Umbilical cord (tissue), 2 donors: ENCODE measurements around the gene ARHGEF10L. TPM values are rescaled to one million over a fixed set of nuclear protein-coding genes. Genes with fewer than 3 reads are reported as not detected.
"Not testable (repeated sequence)": the region's sequence is repeated elsewhere in the genome, so short reads cannot be mapped to it uniquely, and the experiment has no call there.

Experiments
- DNase-seq: peaks from one replicate; pipeline ENCODE4 v3.0.0-alpha.2; 2015; ENCODE audit warnings: low spot score
- total RNA-seq: library from RNA; depleted of rRNA; stranded (reverse); fragments of >200 nt; gene quantifications from one replicate; pipeline ENCODE4 v1.2.3, GENCODE V29; 2014; ENCODE audit warnings: low replicate concordance; ENCODE audit not compliant: insufficient read depth

ARHGEF10L gene
- total RNA-seq, 1 donor from 2014 or later = 42.4 TPM

- no peak for DNase-seq
Observed at GRCh38 chr1:17609529-17609928, 70.0 kb downstream of the ARHGEF10L start.

- DNase-seq = no peak
Observed at GRCh38 chr1:17610085-17610484, 70.6 kb downstream of the ARHGEF10L start.

- no peak for DNase-seq
Observed at GRCh38 chr1:17610713-17611112, 71.2 kb downstream of the ARHGEF10L start.

- DNase-seq = peak; percentile 11
Observed at GRCh38 chr1:17611991-17612390, 72.5 kb downstream of the ARHGEF10L start.

GRCh38 chr1:17612831-17613230 lies 73.3 kb downstream of the ARHGEF10L start:
- no peak for DNase-seq

- DNase-seq = no peak
Observed at GRCh38 chr1:17614586-17614985, 75.1 kb downstream of the ARHGEF10L start.

GRCh38 chr1:17615157-17615556 lies 75.7 kb downstream of the ARHGEF10L start:
- no peak for DNase-seq

- DNase-seq = no peak
Observed at GRCh38 chr1:17615959-17616358, 76.5 kb downstream of the ARHGEF10L start.

GRCh38 chr1:17616731-17617279 lies 77.3 kb downstream of the ARHGEF10L start:
- no peak for DNase-seq

- DNase-seq = peak; percentile 58
Observed at GRCh38 chr1:17617787-17618557, 78.5 kb downstream of the ARHGEF10L start.

GRCh38 chr1:17618558-17619247 lies 79.2 kb downstream of the ARHGEF10L start:
- no peak for DNase-seq

- no peak for DNase-seq
Observed at GRCh38 chr1:17620448-17620847, 81.0 kb downstream of the ARHGEF10L start.

- no peak for DNase-seq
Observed at GRCh38 chr1:17621691-17622090, 82.2 kb downstream of the ARHGEF10L start.

DNA sequence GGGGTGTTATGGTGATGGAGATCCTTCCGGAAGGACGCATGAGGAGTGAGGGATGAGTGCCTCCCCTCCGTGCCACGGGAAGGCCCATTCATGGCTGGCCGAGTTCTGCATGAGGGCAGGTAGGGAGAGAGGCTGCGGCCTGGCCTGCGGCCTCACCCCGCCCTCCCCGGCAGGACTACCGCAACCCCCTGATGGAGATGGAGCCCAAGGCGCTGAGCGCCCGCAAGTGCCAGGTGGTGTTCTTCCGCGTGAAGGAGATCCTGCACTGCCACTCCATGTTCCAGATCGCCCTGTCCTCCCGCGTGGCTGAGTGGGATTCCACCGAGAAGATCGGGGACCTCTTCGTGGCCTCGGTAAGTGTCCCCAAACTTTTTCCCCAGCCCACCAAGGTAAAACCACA lies 83.3 kb downstream of the ARHGEF10L start:
- no peak for DNase-seq

DNA sequence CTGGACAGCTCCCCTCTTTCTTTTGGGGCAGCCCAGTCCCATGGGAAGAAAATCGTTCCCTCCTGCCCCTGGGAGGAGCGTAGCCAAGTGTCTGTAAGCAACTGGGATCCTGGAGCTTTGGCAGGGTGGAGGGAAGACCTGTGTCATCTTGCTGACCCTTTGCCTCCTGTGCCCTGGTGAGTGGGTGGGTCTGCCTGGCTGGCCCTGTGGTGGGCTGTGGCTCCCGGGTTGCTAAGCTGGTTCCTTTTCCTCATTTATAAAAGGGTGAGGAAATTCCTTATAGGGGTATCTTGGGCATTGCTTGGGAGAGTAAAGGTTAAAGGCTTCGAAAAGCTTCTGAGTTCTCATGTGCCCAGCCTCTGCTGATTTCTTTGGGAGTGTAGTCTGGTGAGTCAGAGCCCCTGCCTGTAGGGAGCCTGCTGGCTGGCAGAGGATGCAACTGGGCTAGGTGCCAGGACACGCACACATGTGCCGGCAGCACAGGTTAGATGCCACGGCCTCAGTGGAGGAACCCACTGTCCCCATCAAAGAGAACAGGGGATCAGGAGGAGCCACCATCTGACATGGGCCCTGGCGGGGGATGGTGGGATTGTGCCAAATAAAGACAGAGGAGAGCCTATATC lies 85.2 kb downstream of the ARHGEF10L start:
- no peak for DNase-seq

GRCh38 chr1:17627239-17628052 lies 87.9 kb downstream of the ARHGEF10L start:
- DNase-seq = no peak

- DNase-seq = not testable (repeated sequence)
Observed at GRCh38 chr1:17629046-17629445, 89.5 kb downstream of the ARHGEF10L start.

DNA sequence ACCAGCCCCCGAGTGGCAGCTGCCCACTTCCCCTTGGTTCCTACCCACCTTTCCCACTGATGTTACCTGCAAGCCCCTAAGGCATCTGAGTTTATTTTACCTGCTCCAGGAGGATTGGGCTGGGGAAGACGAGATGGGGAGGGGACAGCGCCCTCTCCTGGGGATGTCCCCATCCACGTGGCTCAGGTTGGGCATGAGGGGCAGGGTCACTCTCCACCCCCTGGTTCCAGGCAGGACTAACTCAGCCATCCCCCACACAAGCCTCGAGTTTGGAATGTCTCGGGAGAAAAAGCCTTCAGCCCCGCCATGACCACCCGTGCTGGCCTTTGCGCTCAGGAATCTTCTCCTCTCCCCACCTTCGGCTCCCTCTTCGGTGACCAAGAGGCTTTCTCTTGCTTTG lies 90.0 kb downstream of the ARHGEF10L start:
- DNase-seq = no peak

GRCh38 chr1:17630048-17630830 lies 90.7 kb downstream of the ARHGEF10L start:
- peak; percentile 53 for DNase-seq

- no peak for DNase-seq
Observed at GRCh38 chr1:17630986-17631385, 91.5 kb downstream of the ARHGEF10L start.

DNA sequence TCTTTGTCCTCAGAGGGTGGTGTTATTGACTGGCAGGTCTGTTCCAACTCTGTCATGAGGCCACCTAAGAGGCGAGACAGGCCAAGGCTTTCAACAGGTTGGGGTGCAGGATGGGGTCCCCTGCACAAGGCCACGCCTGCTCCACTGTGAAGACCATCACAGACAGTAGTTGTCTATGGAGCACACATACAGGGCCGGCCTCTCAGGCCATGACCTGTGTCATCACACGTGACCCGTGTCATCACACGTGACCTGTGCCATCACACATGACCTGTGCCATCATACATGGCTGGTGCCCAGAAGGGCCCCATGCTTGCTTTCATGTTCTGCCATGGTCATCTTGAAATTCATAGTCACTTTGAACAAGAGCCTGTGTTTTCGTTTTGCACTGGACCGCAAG lies 91.9 kb downstream of the ARHGEF10L start:
- DNase-seq = no peak
